ENCODE data around the gene MAP7D3.

GRCh38 chrX:136205882-136206380 is 45.3 kb downstream of the MAP7D3 start:
- no peak for TF ChIP-seq CTCF (IDR thresholded peaks at IDR 0.05)
- no peak for TF ChIP-seq POLR2AphosphoS5 (IDR thresholded peaks at IDR 0.05)
- TF ChIP-seq POLR2A (IDR thresholded peaks at IDR 0.05) = no peak
- TF ChIP-seq EP300 (IDR thresholded peaks at IDR 0.05) = no peak

Measured in suprapubic skin (tissue), 4 donors.